Sciatic nerve (tissue), 2 donors: ENCODE results near the gene LCA5. TPM values are rescaled to one million over a fixed set of nuclear protein-coding genes. Genes with fewer than 3 reads are reported as not detected.
"Not testable (repeated sequence)": the region's sequence is repeated elsewhere in the genome, so short reads cannot be mapped to it uniquely, and the experiment has no call there.

Experiments
- ATAC-seq: fragments of 200-7000 bp; cut with Tn5 transposase; one replicate; pipeline ENCODE4 v1.9.1; 2020; ENCODE audit warnings: mild to moderate bottlenecking, moderate library complexity
- DNase-seq: peaks from one replicate; pipeline ENCODE4 v3.0.0-alpha.2; 2020; ENCODE audit warnings: low spot score
- intact Hi-C: fragments of 100-400 bp; cut with DNase I; formaldehyde crosslinking; loops from one replicate; pipeline ENCODE4 v1.14.2; 2022
- total RNA-seq: library from RNA; stranded (reverse); fragmentation: NEBNext Ultra II Directional; extraction: Animal tissue kit (Norgen Biotek cat#: 25700); gene quantifications from one replicate; pipeline ENCODE4 v1.2.1, GENCODE V29; 2021
- donor health status: DM: no; HTN: no; CAD: no.
- donor health status: DM: no; HTN: no; CAD: no.

The LCA5 gene
- total RNA-seq, 1 donor from 2014 or later, result 11.0 TPM

DNA sequence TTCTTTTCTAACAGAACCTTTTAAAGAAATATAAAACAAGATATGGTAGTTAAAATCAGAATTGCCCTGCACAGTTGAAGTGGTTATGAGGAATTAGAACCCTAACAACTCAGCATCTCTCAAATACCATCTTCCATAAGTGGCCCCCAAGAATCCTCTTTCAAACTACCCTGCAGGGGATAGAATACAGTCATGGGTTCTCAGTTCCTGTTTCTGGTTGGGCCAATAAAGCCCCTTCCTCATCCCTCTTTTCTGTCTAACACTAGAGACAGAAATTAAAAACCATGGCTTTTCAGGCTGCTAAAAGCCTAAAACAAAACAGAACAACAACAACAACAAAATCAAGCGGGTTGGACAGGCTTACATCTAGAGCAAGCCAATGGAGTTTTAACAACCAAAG is 6.7 kb upstream of the LCA5 start:
- ATAC-seq, result no peak
- intact Hi-C loops, result no loop called here
- DNase-seq, result no peak

DNA sequence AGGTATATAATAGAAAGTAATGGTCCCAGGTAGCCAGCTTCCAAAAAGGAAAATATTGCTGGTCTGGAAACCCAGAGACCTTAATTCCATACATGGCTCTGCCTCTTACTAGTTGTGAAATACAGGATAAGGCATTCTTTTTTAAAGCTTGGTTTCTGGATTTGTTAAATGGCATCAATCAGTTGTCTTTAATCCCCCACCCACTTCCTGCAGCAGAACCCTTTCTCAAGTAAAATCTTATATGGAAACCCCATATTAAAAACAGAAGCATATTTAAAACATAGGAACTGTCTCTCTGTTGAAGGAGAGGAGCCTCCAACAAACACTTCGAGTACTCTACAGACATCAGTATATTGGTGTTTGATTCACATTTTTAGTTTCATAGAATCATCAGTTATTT is 6.2 kb upstream of the LCA5 start:
- intact Hi-C loops, result no loop called here
- DNase-seq (no peak), ATAC-seq (no peak)

DNA sequence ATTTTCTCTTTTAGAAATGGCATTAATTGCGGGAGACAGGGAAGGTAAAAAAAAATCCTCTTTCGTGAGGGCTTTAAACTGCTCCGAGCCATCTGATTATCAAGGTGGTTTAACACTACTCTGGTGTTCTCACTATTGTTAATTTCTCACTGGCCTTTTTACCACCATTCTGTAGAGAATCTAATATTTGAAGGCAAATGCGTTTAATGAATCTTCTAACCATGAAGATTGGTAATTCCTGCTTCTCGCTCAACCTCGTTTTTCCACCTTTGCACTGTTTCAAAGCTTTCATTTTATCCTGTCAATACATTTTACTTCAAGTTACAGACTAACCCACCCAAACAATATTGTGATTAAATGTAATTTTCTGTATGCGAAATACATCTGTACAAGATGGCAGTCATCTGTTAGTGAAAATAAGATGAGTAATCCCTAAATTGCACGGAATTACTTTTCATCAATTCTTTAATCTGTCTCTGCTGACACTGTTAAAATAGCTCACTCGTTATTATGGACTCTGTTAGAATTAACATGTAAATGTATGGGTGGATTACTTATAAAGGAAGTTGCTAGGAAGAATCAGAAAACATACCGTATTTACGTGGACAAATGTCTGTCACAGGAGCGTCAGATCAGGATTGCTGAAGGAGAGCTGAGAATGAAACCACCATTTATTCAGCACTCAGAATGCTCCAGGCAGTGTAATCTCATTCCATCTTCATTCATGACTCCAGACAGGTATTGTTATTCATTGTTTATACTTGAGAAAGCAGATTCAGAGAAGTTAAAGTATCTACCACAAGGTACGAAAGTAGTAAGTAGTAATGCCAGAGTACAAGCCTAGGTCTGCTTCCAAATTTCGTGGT is 1.1 kb upstream of the LCA5 start:
- DNase-seq, result no peak
- ATAC-seq, result no peak
- intact Hi-C loops, result no loop called here

DNA sequence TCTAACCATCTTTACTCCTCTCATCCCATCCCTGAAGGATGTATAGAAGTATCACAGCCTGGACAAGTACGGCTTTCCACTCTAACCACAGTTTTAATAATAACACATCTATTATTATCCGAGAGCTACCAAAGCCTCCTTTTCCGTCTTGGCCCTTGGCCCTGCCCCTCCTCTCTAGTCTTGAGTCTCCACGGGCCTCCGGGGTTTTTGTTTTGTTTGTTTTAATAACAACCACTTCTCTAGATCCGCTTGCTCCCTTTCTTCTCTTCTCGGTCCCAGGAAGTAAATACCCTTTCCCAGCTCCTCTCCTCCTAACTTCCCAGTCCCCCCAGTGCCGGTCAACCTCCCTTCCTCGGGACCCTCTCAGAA is 661 bp downstream of the LCA5 start:
- peak; percentile 41 for ATAC-seq
- intact Hi-C loops, result no loop called here
- peak; percentile 62 for DNase-seq

DNA sequence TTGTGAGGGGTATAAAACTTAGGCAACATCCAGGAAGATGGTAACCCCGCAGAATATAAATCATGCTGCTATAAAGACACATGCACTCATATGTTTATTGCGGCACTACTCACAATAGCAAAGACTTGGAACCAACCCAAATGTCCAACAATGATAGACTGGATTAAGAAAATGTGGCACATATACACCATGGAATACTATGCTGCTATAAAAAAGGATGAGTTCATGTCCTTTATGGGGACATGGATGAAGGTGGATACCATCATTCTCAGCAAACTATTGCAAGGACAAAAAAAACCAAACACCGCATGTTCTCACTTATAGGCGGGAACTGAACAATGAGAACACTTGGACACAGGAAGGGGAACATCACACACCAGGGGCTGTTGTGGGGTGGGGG is 7.7 kb downstream of the LCA5 start:
- ATAC-seq, DNase-seq, intact Hi-C loops: not testable (repeated sequence)

DNA sequence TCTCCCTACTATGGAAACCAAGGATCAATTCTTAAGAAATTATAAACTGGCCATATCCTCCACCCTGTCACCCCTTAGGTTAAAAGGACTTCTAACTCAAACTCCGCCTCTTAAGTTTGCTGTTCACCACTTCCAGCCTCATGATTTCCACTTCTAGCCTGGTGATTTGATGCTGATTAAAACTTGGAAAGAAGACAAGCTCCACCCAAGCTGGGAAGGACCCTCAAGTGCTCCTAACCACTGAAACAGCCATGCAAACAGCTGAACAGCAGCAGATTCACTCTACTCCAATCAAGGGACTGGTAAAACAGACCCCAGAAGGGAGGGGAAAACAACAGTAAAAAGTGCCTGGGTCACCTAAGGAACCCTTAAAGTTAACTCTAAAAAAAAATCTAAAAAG is 10.3 kb downstream of the LCA5 start:
- ATAC-seq, result no peak
- DNase-seq, result no peak
- intact Hi-C loops, result no loop called here

DNA sequence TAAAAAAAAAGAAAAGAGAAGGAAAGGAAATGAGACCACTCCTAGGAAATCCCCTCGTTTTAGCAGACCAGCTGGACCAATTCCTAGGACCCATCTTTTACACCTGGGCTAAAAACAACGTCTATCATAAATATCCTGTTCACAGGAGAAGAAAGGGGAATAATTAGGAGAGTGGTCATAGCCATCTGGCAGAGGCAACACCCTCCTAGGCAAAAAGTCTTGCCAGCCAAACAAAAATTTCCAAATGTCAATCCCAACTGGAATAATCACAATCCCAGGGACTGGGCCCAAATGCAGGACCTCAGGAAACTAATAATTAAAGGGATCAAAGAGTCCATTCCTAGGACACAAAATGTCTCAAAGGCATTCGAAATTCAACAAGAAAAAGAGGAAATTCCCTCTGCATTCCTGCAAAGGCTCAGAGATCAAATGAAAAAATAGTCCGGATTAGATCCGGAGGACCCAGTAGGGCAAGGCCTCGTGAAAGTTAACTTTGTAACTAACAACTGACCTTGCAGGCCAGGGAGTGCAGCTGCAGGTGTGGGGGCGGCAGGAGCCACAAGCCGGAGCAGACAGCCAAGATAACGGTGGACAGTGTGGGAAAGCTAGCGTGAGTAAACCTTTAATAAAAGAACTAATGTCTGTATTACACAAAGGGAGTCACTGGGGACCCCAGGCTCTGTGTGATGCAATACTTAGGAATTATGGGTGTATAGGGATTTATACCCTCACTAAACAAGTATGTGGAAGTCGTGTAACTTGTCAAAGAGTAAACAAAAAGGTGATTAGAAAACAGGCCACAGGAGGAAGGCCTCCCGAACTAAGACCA is 11.7 kb downstream of the LCA5 start:
- intact Hi-C loops, result no loop called here
- peak; percentile 69 for DNase-seq
- peak; percentile 94 for ATAC-seq

DNA sequence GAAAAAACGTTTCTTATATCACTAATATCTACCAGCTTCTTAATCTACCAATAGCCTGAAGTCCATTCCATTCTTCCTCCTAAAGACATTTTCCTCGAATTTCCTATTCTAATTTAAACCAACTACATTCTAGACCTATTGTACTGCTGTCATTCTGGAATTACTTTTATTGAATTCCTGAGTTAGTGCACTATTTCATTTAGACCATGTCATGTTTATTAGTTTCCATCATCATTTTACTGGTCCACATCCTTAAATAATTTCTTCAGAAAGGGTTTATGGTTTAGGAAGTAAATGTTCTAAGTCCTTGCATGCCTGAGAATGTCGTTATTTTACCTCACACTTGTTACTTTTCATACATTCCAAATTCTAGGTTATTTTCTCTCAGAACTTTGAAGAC is 13.2 kb downstream of the LCA5 start:
- DNase-seq (no peak), ATAC-seq (no peak)
- intact Hi-C loops, result no loop called here

DNA sequence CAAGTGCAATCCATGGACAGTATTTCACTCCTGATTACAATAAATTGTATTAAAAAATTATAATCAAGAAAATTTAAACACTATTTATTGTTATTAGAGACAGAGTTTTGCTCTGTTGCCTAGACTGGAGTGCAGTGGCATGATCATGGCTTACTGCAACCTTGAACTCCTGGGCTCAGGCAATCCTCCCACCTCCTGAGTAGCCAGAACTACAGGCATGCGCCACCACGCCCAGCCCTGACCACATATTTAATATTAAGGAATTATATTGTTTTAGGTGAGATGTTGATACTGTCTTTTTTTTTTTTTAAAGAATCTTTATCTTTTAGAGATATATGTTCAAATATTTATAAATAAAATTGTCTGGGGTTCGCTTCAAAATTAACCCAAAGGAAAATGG is 14.6 kb downstream of the LCA5 start:
- ATAC-seq (no peak), DNase-seq (no peak)
- intact Hi-C loops, result no loop called here

DNA sequence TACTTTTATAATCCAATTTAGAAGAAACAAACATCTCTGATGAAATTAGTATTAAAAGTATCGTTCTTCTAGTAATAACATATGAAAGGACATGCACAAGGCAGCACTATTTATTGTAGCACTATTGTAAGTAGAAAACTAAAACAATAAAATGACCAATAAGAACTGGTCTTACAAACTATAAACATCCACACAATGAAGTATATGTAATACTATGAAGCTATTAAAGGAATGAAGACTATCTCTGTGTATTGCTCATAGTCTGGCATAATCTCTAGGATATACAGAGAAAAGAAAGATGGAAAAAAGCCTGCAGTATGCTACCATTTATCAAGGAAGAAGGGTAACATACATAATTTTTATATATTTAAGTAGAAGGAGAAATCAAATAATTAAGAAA is 16.7 kb downstream of the LCA5 start:
- intact Hi-C loops, result no loop called here
- ATAC-seq, result no peak
- no peak for DNase-seq

DNA sequence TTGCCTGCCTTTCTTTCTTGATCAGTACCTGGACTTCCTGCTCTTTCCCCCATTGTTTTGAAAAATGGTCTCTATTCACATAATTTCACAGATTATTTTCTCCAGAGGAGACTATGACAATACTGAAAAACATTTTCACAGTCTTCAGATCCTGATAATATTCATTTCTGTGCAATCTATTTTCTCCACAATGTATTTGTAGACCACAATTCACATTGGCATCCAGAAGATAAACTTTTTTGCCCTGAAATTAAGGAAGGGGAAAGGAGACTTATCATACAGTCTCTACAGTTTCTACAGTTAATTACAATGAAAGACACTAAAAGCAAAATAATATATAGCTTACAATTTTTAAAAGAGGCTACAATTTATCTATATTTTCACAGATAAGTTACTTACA is 18.4 kb downstream of the LCA5 start:
- ATAC-seq (no peak), DNase-seq (no peak)
- intact Hi-C loops, result no loop called here

DNA sequence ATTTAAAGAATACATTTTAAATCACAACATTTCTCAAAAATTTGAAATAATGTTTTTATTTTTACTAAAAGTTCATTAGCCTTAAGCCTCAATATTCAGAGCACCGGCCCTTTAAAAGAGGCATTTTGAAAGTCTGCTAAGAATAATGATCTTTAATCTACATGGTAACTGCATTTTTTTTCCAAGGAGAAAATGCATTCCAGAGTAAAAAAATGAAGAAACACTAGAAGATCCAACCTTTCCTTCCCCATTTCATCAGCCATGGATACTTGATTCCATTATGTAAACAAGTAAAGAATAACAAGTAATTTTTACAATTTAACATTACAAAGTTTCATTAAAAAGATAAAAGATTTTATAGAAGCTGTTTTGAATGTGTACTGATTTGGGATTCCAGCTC is 21.8 kb downstream of the LCA5 start:
- DNase-seq (no peak), ATAC-seq (no peak)
- intact Hi-C loops, result no loop called here

DNA sequence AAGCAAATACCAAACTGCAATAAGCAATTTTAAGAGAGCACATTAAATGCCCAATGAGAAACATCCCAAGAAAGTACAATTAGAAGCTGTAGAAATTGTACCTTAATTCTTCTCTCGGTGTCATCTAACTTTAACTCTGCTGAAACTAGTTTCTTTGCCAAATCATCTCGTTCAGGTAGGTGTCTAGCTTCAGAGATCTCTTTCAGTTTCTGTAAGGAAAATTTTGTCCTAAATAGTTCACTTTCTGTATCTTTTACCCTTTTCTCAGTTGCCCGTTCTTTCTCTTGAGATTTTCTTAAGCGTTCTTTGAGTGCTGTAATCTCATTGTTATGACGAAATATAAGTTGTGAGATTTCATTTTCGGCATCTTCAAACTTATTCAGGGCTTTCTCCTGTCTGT is 24.1 kb downstream of the LCA5 start:
- no peak for ATAC-seq
- DNase-seq, result no peak
- intact Hi-C loops, result no loop called here

DNA sequence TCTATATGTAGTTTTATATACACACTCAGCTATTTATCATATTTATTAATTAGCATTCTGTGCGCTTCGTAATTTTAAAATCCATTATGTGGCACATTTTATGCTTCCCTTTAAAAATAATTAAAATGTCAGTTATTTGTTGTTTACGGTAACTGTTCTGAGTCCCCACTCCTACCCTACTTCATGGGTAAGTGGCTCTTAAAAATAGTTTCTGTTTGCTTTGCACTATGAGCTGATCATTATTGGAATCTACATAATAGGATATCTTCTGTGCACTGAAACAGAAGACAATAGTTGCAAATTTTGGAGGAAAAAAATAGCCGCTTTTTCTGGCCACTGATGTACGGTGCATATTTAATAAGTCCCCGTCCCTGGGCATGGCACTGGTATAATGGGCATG is 25.2 kb downstream of the LCA5 start:
- ATAC-seq, result no peak
- DNase-seq, result no peak
- intact Hi-C loops, result no loop called here

DNA sequence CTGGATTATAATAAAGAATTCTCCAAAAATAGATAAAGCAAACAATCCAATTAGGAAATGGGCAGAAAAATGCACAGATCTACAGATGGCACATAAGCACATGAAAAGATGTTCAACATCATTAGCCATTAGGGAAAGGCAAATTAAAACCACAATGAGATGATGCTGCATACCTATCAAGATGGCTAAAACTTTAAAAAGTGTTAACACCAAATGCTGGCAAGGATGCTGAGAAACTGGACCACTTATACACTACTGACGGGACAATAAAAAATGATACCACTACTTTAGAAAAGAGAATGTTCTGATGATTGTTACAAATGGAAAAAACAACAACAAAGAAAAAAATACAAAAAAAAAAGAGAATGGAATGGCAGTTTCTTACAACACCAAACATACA is 26.5 kb downstream of the LCA5 start:
- DNase-seq (no peak), ATAC-seq (no peak)
- intact Hi-C loops, result no loop called here

DNA sequence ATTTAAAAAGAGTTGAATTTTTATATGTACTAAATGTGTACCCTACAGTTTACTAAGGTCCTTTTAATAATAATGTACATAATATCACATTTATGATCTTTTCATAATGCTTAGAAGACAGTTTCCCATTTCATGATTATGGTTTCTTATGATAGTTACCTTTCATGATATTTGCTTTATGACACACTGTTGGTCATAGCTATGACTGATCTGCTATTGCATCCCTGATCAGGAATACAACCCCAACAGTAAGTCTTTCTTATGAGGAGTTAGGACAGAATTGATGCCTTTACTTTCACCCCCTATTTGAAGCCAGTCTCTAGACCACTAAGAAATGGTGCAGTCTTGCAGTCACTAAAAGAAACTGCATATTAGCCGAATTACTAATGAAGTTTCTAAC is 31.0 kb downstream of the LCA5 start:
- DNase-seq, result no peak
- intact Hi-C loops, result no loop called here
- no peak for ATAC-seq

DNA sequence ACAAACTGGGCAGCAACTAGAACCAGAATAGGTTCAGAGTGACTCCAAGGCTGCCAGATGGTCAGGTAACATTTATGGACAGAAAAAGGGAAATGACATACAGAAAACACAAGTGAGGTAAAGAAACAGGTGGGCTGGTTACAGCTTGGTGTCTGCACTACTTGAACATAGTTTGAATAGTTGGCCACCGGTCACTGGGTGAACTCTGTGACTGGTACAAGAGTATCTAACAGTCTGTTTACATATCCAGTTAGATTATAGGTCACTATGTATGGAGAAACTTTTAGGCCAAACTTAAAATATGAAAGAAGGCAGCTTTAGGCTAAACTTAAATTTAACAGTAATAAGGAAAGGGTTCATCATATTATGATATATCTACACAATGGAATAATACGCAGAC is 32.9 kb downstream of the LCA5 start:
- ATAC-seq, result no peak
- no peak for DNase-seq
- intact Hi-C loops, result no loop called here

DNA sequence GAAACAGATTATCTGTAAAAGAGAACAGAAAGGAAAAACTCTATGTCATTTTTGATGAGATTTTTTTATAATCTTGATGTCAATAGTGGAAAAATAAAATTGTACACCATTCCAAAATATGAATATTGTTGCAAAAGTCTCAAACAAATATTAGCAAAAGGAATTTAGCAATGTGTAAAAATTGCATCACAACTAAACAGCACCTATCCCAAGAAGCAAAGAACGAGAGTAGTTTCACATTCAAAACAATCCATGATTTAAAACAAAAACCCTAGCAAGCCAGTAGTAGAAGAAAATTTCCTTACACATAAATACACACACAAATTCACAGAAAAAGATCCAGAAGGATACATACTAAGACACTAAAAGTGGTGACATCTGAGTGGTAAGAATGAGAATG is 38.4 kb downstream of the LCA5 start:
- intact Hi-C loops, result no loop called here
- ATAC-seq (no peak), DNase-seq (no peak)

DNA sequence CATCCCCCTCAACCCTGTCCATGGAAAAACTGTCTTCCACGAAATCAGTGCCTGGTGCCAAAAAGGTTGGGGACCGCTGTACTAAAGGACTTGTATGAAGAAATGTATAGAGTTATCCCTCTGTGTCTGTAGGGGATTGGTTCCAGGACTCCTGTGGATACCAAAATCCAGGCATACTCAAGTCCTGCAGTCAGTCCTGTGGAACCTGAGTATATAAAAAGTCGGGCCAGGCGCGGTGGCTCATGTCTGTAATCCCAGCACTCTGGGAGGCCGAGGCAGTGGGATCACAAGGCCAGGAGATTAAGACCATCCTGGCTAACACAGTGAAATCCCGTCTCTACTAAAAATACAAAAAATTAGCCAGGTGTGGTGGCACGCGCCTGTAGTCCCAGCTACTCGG is 42.0 kb downstream of the LCA5 start:
- ATAC-seq, result no peak
- DNase-seq, result no peak
- intact Hi-C loops, result no loop called here

DNA sequence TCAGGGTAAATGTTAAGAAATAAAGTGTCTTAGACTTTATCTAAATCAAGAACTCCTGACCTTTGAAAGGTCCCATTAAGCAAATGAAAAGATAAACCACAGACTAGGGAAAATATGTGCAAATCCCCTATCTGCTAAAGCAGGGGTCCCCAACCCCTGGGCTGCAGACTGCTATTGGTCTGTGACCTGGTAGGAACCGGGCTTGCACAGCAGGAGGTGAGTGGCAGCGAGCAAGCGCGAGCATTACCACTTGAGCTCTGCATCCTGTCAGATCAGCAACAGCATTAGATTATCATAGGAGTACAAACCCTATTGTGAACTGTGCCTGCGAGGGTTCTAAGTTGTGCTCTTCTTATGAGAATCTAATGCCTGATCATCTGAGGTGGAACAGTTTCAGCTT is 42.4 kb downstream of the LCA5 start:
- intact Hi-C loops, result no loop called here
- DNase-seq (no peak), ATAC-seq (no peak)

DNA sequence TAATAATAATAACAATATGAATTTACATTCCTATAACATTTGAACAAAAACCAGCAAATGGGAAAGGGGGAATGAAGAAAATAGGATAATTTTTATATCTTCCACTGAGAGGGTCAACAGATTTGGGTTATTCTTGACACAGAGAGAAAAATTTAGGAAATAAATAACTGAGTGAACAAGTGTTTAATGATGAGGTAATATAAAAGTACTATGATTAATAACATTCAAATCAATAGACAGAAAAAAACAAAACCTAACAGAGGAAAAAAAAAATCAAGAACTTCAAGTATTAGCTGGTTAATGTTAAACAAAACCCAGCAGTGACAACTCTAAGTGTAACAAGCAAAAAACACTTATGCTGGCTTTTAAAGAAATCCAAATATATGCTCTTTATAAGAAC is 66.5 kb downstream of the LCA5 start:
- ATAC-seq (no peak), DNase-seq (no peak)
- intact Hi-C loops, result no loop called here
